Uterus (tissue), 2 donors: Measurements from ENCODE around the gene CCDC158.

Experiments
- CTCF ChIP-seq, 4 experiments: fragments of 200-600 bp in 2 of 4; fragments of 450-650 bp in 2 of 4; sonication (generic) in 2 of 4; IDR thresholded peaks; one replicate each; pipeline ENCODE4 v1.5.1; 2016 to 2019; ENCODE audit warnings: antibody characterized with exemption in 4 of 4, mild to moderate bottlenecking in 2 of 4, moderate library complexity in 1 of 4
- POLR2A ChIP-seq, 2 donors: fragments of 450-650 bp; IDR thresholded peaks; one replicate each; pipeline ENCODE4 v1.6.1; 2016; ENCODE audit warnings: antibody characterized with exemption in 2 of 2, mild to moderate bottlenecking in 1 of 2, moderate library complexity in 1 of 2

GRCh38 chr4:76341063-76341462 is 79.9 kb downstream of the CCDC158 start:
- no peak for TF ChIP-seq CTCF (IDR thresholded peaks at IDR 0.05)
- TF ChIP-seq POLR2A (IDR thresholded peaks at IDR 0.05): no peak
